ENCODE measurements around the gene GPR87.

The GPR87 gene

GRCh38 chr3:151330899-151331298, 14.3 kb upstream of the GPR87 start:
- no peak overlapping the region for H3K27ac Mint-ChIP-seq
- no peaks in the 10 kb centered on the region for H3K27me3 Mint-ChIP-seq (ENCODE audit: low read depth)
- H3K9me3 Mint-ChIP-seq, result no peaks in the 10 kb centered on the region
- H3K4me1 Mint-ChIP-seq, result no peaks in the 10 kb centered on the region
- H3K4me3 Mint-ChIP-seq, result no peak overlapping the region
- TF ChIP-seq CTCF (IDR thresholded peaks at IDR 0.05; ENCODE audit: unreplicated experiment in 3 of 3), result no peak
- no peaks in the 10 kb centered on the region for H3K36me3 Mint-ChIP-seq (ENCODE audit: low read depth)

DNA sequence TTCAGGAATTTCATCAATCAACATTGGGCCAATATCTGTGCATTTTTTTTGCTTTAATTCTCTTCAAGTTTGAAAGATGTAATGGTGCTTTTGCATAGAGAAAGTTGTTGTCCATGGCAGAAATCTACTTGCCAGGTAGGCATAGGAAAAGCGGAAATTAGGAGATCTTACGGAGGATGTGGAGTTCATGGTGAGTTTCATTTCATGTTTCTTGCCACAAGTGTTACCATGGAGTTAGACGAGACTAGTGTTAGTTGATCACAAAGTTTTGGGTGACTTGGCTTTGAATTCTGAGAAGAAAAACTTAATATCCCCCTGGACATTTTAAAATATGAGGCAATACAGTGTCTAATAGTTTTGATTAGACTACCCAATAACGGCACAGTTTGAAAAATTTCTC, 13.8 kb upstream of the GPR87 start:
- no peaks in the 10 kb centered on the region for H3K36me3 Mint-ChIP-seq (ENCODE audit: low read depth)
- TF ChIP-seq CTCF (IDR thresholded peaks at IDR 0.05; ENCODE audit: unreplicated experiment in 3 of 3), result no peak
- no peaks in the 10 kb centered on the region for H3K27me3 Mint-ChIP-seq (ENCODE audit: low read depth)
- H3K4me3 Mint-ChIP-seq, result no peak overlapping the region
- no peaks in the 10 kb centered on the region for H3K9me3 Mint-ChIP-seq
- no peak overlapping the region for H3K27ac Mint-ChIP-seq
- no peaks in the 10 kb centered on the region for H3K4me1 Mint-ChIP-seq

DNA sequence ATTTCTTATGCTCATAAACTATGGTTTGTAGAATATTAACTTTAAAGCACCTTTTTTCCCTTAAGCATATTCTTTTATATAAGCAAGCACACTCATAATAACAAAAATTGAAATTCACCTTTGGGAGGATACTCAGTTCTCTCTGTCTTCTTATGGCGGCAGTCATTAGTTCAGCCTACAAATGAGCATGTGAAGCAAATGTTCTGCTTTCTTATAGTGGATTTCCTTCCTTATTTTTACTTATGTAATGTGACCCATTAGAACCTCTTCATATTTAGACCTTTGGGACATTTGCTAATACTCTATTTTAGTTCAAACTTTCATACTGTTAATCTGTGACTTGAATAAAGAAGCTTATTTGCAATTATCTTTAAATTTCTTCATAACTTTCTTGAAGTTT, 12.7 kb upstream of the GPR87 start, which contains the start of gene P2RY13:
Gene P2RY13 (minus strand): TSS at position 187 of the 400 bp plus-strand sequence. CDS start 21 bp downstream, at position 166.
- H3K4me3 Mint-ChIP-seq, result no peak within 1 kb of the TSS
- no peaks in the 10 kb centered on the region for H3K27me3 Mint-ChIP-seq (ENCODE audit: low read depth)
- no peaks in the 10 kb centered on the region for H3K4me1 Mint-ChIP-seq
- H3K9me3 Mint-ChIP-seq, result no peaks in the 10 kb centered on the region
- H3K36me3 Mint-ChIP-seq (ENCODE audit: low read depth), result no peaks in the 10 kb centered on the region
- no peak for TF ChIP-seq CTCF (IDR thresholded peaks at IDR 0.05; ENCODE audit: unreplicated experiment in 3 of 3)
- H3K27ac Mint-ChIP-seq, result no peak within 1 kb of the TSS

GRCh38 chr3:151328298-151328995, 11.8 kb upstream of the GPR87 start:
- no peaks in the 10 kb centered on the region for H3K27me3 Mint-ChIP-seq (ENCODE audit: low read depth)
- H3K4me1 Mint-ChIP-seq, result no peaks in the 10 kb centered on the region
- TF ChIP-seq CTCF (IDR thresholded peaks at IDR 0.05; ENCODE audit: unreplicated experiment in 3 of 3), result no peak
- H3K4me3 Mint-ChIP-seq, result no peak overlapping the region
- no peaks in the 10 kb centered on the region for H3K9me3 Mint-ChIP-seq
- H3K27ac Mint-ChIP-seq, result no peak overlapping the region
- H3K36me3 Mint-ChIP-seq (ENCODE audit: low read depth), result no peaks in the 10 kb centered on the region

DNA sequence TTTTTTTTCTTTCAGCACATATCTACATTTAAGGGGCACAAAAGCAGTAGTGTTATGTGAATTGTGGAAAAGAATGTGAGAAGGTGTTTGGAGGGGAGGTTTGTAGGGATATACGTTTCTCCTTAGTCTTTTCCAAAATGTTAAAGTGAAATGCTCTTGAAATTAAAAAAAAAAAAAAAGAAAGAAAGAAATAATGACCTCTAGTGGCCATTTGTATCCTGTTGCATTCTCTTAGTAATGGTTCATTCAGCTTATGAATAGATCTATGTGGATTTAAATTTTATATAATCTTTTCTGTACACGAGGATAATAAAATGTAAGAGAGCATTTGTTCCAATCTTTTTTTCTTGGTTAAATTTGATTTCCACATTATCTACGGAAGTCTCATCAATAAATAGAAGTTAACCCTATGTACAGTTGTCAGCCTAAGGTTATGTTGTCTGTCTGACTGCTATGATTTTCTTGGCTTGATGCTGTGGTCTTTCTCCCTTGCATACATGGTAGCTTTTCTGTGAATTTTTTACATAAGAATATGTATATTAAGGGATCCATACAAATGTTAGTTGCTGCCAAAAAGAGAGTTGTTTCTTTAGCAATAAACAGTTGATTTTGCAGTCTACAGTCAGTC, 11.1 kb upstream of the GPR87 start:
- H3K27ac Mint-ChIP-seq, result no peak overlapping the region
- no peak overlapping the region for H3K4me3 Mint-ChIP-seq
- peak; percentile 50 to 68 (median 58) for TF ChIP-seq CTCF (IDR thresholded peaks at IDR 0.05; ENCODE audit: unreplicated experiment in 3 of 3)
- no peaks in the 10 kb centered on the region for H3K27me3 Mint-ChIP-seq (ENCODE audit: low read depth)
- no peaks in the 10 kb centered on the region for H3K4me1 Mint-ChIP-seq
- no peaks in the 10 kb centered on the region for H3K9me3 Mint-ChIP-seq
- H3K36me3 Mint-ChIP-seq (ENCODE audit: low read depth), result no peaks in the 10 kb centered on the region

GRCh38 chr3:151322511-151322910, 5.9 kb upstream of the GPR87 start:
- Mint-ChIP-seq H3K36me3 (ENCODE audit: low read depth) (no peaks in the 10 kb centered on the region), H3K27ac (no peak overlapping the region), H3K4me3 (no peak overlapping the region), H3K9me3 (no peaks in the 10 kb centered on the region), H3K4me1 (no peaks in the 10 kb centered on the region), H3K27me3 (ENCODE audit: low read depth) (no peaks in the 10 kb centered on the region)
- TF ChIP-seq CTCF (IDR thresholded peaks at IDR 0.05; ENCODE audit: unreplicated experiment in 3 of 3), result no peak

Measured in nephron (organoid).